KMS-11 (cell line): Measurements from ENCODE around the gene OR10G4.

Source experiments
- H2AFZ ChIP-seq: fragments of 200-600 bp; sonication (generic); 2 replicates; pipeline ENCODE4 v1.6.1; 2016; ENCODE audit warnings: antibody characterized with exemption, mixed run types, low read depth
- H3K27ac ChIP-seq: fragments of 200-600 bp; sonication (generic); 2 replicates; pipeline ENCODE4 v1.6.1; 2016; ENCODE audit warnings: mild to moderate bottlenecking, mixed run types
- H3K27me3 ChIP-seq: fragments of 200-600 bp; sonication (generic); 2 replicates; pipeline ENCODE4 v1.6.1; 2017; ENCODE audit warnings: mild to moderate bottlenecking, low read depth, mixed run types, moderate library complexity; ENCODE audit not compliant: insufficient read depth
- H3K36me3 ChIP-seq: fragments of 200-600 bp; sonication (generic); 2 replicates; pipeline ENCODE4 v1.6.1; 2017; ENCODE audit warnings: mild to moderate bottlenecking, mixed run types; ENCODE audit not compliant: insufficient read depth
- H3K4me1 ChIP-seq: fragments of 200-600 bp; sonication (generic); 2 replicates; pipeline ENCODE4 v1.6.1; 2016; ENCODE audit warnings: mild to moderate bottlenecking, low read depth, mixed run types; ENCODE audit not compliant: poor library complexity, severe bottlenecking
- H3K4me2 ChIP-seq: fragments of 200-600 bp; sonication (generic); 2 replicates; pipeline ENCODE4 v1.7.0; 2016; ENCODE audit warnings: mild to moderate bottlenecking, mixed run types
- H3K4me3 ChIP-seq: fragments of 200-600 bp; sonication (generic); IDR thresholded peaks from 2 replicates; pipeline ENCODE4 v1.6.1; 2017; ENCODE audit warnings: low read depth, low read length, mixed read lengths; ENCODE audit not compliant: insufficient read depth
- H3K79me2 ChIP-seq: fragments of 200-600 bp; sonication (generic); 2 replicates; pipeline ENCODE4 v1.6.1; 2016; ENCODE audit warnings: low read depth, mixed run types; ENCODE audit not compliant: insufficient read depth
- H3K9ac ChIP-seq: fragments of 200-600 bp; sonication (generic); 2 replicates; pipeline ENCODE4 v1.6.1; 2016; ENCODE audit warnings: mild to moderate bottlenecking, mixed run types
- H4K20me1 ChIP-seq: fragments of 200-600 bp; sonication (generic); 2 replicates; pipeline ENCODE4 v1.6.1; 2016; ENCODE audit warnings: mild to moderate bottlenecking, mixed run types; ENCODE audit not compliant: insufficient read depth
- CTCF ChIP-seq: fragments of 200-600 bp; sonication (generic); conservative IDR thresholded peaks from 2 replicates; pipeline ENCODE4 v1.6.1; 2017; ENCODE audit warnings: low read depth, mild to moderate bottlenecking, antibody characterized with exemption, low read length, moderate library complexity, mixed read lengths

The OR10G4 gene

GRCh38 chr11:124039557-124039956, 26.8 kb downstream of the OR10G4 start:
- Histone ChIP-seq H3K27ac (no peak overlapping the region), H3K79me2 (no peaks in the 10 kb centered on the region), H3K4me1 (no peaks in the 10 kb centered on the region), H4K20me1 (no peaks in the 10 kb centered on the region), H3K4me2 (no peak overlapping the region), H2AFZ (no peak overlapping the region), H3K4me3 (no peak overlapping the region), H3K9ac (no peak overlapping the region), H3K27me3 (no peaks in the 10 kb centered on the region), H3K36me3 (no peaks in the 10 kb centered on the region)
- no peak for TF ChIP-seq CTCF

- Histone ChIP-seq H3K79me2 (no peaks in the 10 kb centered on the region), H3K27me3 (no peaks in the 10 kb centered on the region), H4K20me1 (no peaks in the 10 kb centered on the region), H3K36me3 (no peaks in the 10 kb centered on the region), H3K9ac (no peak within 1 kb of the TSS), H3K27ac (no peak within 1 kb of the TSS), H3K4me1 (no peaks in the 10 kb centered on the region), H3K4me3 (no peak within 1 kb of the TSS), H2AFZ (no peak within 1 kb of the TSS), H3K4me2 (no peak within 1 kb of the TSS)
- TF ChIP-seq CTCF, result no peak
Measured at GRCh38 chr11:124041254-124041653, 28.5 kb downstream of the OR10G4 start, which contains the start of gene OR10G7. TSS of gene OR10G7 (minus strand) at chr11:124041325. CDS start at chr11:124039001, 2,324 bp downstream.

- no peaks in the 10 kb centered on the region for H3K36me3 ChIP-seq
- no peaks in the 10 kb centered on the region for H3K4me1 ChIP-seq
- no peak overlapping the region for H3K9ac ChIP-seq
- H3K79me2 ChIP-seq, result no peaks in the 10 kb centered on the region
- no peak overlapping the region for H3K4me2 ChIP-seq
- no peak overlapping the region for H2AFZ ChIP-seq
- H4K20me1 ChIP-seq, result no peaks in the 10 kb centered on the region
- no peaks in the 10 kb centered on the region for H3K27me3 ChIP-seq
- no peak overlapping the region for H3K4me3 ChIP-seq
- H3K27ac ChIP-seq, result no peak overlapping the region
- TF ChIP-seq CTCF, result no peak
Measured at GRCh38 chr11:124043420-124043819, 30.6 kb downstream of the OR10G4 start.

GRCh38 chr11:124050748-124051147, 38.0 kb downstream of the OR10G4 start:
- H3K4me2 ChIP-seq, result no peak overlapping the region
- no peaks in the 10 kb centered on the region for H4K20me1 ChIP-seq
- H2AFZ ChIP-seq, result no peak overlapping the region
- no peaks in the 10 kb centered on the region for H3K27me3 ChIP-seq
- H3K27ac ChIP-seq, result no peak overlapping the region
- TF ChIP-seq CTCF, result no peak
- H3K79me2 ChIP-seq, result no peaks in the 10 kb centered on the region
- H3K4me1 ChIP-seq, result no peaks in the 10 kb centered on the region
- no peak overlapping the region for H3K4me3 ChIP-seq
- no peak overlapping the region for H3K9ac ChIP-seq
- H3K36me3 ChIP-seq, result no peaks in the 10 kb centered on the region
